ENCODE results near the gene A3GALT2.

DNA sequence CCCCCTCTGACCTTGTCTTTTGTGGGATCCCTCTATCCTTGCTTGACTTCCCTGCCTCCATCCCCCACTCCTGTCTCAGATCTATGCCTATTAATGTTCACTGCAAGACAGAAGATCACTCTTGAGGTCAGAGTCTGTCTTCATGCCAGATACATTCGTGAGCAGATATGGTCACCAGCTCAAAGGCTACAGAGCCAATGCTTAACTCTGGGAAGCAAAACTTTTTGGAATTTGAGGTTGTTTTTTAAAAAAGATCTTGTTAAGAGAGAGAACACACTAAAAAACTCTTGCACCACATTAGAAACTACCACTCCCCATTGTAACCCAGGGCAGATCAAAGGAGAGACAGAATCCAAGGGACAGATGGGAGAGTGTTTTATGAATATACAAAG lies 17.1 kb upstream of the A3GALT2 start:
- TF ChIP-seq, protein P1, sequence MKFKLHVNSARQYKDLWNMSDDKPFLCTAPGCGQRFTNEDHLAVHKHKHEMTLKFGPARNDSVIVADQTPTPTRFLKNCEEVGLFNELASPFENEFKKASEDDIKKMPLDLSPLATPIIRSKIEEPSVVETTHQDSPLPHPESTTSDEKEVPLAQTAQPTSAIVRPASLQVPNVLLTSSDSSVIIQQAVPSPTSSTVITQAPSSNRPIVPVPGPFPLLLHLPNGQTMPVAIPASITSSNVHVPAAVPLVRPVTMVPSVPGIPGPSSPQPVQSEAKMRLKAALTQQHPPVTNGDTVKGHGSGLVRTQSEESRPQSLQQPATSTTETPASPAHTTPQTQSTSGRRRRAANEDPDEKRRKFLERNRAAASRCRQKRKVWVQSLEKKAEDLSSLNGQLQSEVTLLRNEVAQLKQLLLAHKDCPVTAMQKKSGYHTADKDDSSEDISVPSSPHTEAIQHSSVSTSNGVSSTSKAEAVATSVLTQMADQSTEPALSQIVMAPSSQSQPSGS (tag by site-specific recombination; IDR thresholded peaks at IDR 0.05; ENCODE audit: low read depth): no peak
- TF ChIP-seq, protein P2, sequence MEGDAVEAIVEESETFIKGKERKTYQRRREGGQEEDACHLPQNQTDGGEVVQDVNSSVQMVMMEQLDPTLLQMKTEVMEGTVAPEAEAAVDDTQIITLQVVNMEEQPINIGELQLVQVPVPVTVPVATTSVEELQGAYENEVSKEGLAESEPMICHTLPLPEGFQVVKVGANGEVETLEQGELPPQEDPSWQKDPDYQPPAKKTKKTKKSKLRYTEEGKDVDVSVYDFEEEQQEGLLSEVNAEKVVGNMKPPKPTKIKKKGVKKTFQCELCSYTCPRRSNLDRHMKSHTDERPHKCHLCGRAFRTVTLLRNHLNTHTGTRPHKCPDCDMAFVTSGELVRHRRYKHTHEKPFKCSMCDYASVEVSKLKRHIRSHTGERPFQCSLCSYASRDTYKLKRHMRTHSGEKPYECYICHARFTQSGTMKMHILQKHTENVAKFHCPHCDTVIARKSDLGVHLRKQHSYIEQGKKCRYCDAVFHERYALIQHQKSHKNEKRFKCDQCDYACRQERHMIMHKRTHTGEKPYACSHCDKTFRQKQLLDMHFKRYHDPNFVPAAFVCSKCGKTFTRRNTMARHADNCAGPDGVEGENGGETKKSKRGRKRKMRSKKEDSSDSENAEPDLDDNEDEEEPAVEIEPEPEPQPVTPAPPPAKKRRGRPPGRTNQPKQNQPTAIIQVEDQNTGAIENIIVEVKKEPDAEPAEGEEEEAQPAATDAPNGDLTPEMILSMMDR (tag by site-specific recombination; IDR thresholded peaks at IDR 0.05): no peak
- TF ChIP-seq ZNF19 (tag by site-specific recombination; IDR thresholded peaks at IDR 0.05; ENCODE audit: low read depth) (no peak), ZNF48 (tag by site-specific recombination; IDR thresholded peaks at IDR 0.05) (no peak), ZNF214 (tag by site-specific recombination; IDR thresholded peaks at IDR 0.05; ENCODE audit: borderline replicate concordance) (no peak), TRIM28 (IDR thresholded peaks at IDR 0.05; ENCODE audit: borderline replicate concordance, low read length) (no peak), ZNF350 (tag by site-specific recombination; IDR thresholded peaks at IDR 0.05) (no peak), ZNF549 (tag by site-specific recombination; IDR thresholded peaks at IDR 0.05) (no peak), YY1 (tag by site-specific recombination; IDR thresholded peaks at IDR 0.05) (no peak), ZNF274 (IDR thresholded peaks at IDR 0.05; ENCODE audit: low read length) (no peak), ZNF274 (tag by site-specific recombination; IDR thresholded peaks at IDR 0.05; ENCODE audit: borderline replicate concordance) (no peak)
